H9 (cell line): ENCODE results near the gene CXCL14. TPM values are rescaled to one million over a fixed set of nuclear protein-coding genes. Genes with fewer than 3 reads are reported as not detected.

ENCODE experiments used
- DNase-seq: peaks from one replicate; pipeline ENCODE4 v3.0.0-alpha.2; 2017
- H2AFZ ChIP-seq: one replicate; pipeline ENCODE4 v1.6.1; 2013; ENCODE audit warnings: mild to moderate bottlenecking, low read length, control low read depth, moderate library complexity
- H2AK5ac ChIP-seq: 2 replicates; pipeline ENCODE4 v1.6.1; 2013; ENCODE audit warnings: low read length, control low read depth, mixed read lengths; ENCODE audit not compliant: insufficient read length
- H2BK120ac ChIP-seq: one replicate; pipeline ENCODE4 v1.6.1; 2013; ENCODE audit warnings: low read depth, mild to moderate bottlenecking, low read length, control low read depth, inconsistent platforms; ENCODE audit not compliant: poor library complexity, severe bottlenecking
- H2BK12ac ChIP-seq: 2 replicates; pipeline ENCODE4 v1.6.1; 2013; ENCODE audit warnings: low read length, control low read depth, mixed read lengths, low read depth; ENCODE audit not compliant: insufficient read length
- H2BK15ac ChIP-seq: 2 replicates; pipeline ENCODE4 v1.6.1; 2013; ENCODE audit warnings: low read depth, low read length, control low read depth
- H2BK20ac ChIP-seq: one replicate; pipeline ENCODE4 v1.6.1; 2013; ENCODE audit warnings: low read depth, mild to moderate bottlenecking, low read length, control low read depth, inconsistent platforms; ENCODE audit not compliant: poor library complexity, severe bottlenecking
- H2BK5ac ChIP-seq: 2 replicates; pipeline ENCODE4 v1.6.1; 2013; ENCODE audit warnings: low read length, control low read depth, mixed read lengths; ENCODE audit not compliant: insufficient read length
- H3K14ac ChIP-seq: 2 replicates; pipeline ENCODE4 v1.6.1; 2013; ENCODE audit warnings: low read length, control low read depth; ENCODE audit not compliant: insufficient read depth
- H3K18ac ChIP-seq: 2 replicates; pipeline ENCODE4 v1.6.1; 2013; ENCODE audit warnings: low read depth, mild to moderate bottlenecking, mixed read lengths, low read length, control low read depth; ENCODE audit not compliant: insufficient read length
- H3K23ac ChIP-seq: 2 replicates; pipeline ENCODE4 v1.6.1; 2013; ENCODE audit warnings: low read length, control low read depth, mixed read lengths, low read depth; ENCODE audit not compliant: insufficient read length
- H3K23me2 ChIP-seq: 2 replicates; pipeline ENCODE4 v1.6.1; 2013; ENCODE audit warnings: low read depth, mild to moderate bottlenecking, mixed read lengths, low read length, control low read depth; ENCODE audit not compliant: insufficient read length, poor library complexity, severe bottlenecking
- H3K27ac ChIP-seq: 2 replicates; pipeline ENCODE4 v1.5.1; 2013; ENCODE audit warnings: low read length, control low read depth, mixed read lengths, low read depth; ENCODE audit not compliant: insufficient read length
- H3K27me3 ChIP-seq: 2 replicates; pipeline ENCODE4 v1.6.1; 2013; ENCODE audit warnings: low read length, control low read depth, inconsistent platforms; ENCODE audit not compliant: insufficient read depth
- H3K4ac ChIP-seq: 2 replicates; pipeline ENCODE4 v1.6.1; 2013; ENCODE audit warnings: low read depth, mild to moderate bottlenecking, control low read depth, inconsistent platforms, low read length, moderate library complexity
- H3K4me1 ChIP-seq: 2 replicates; pipeline ENCODE4 v1.6.1; 2013; ENCODE audit warnings: low read length, control low read depth, inconsistent platforms; ENCODE audit not compliant: insufficient read depth
- H3K4me2 ChIP-seq: 2 replicates; pipeline ENCODE4 v1.6.1; 2013; ENCODE audit warnings: low read length, control low read depth, mixed read lengths; ENCODE audit not compliant: insufficient read length, insufficient read depth
- H3K56ac ChIP-seq: 2 replicates; pipeline ENCODE4 v1.6.1; 2013; ENCODE audit warnings: low read depth, mild to moderate bottlenecking, mixed read lengths, low read length, control low read depth; ENCODE audit not compliant: insufficient read length
- H3K79me1 ChIP-seq: 2 replicates; pipeline ENCODE4 v1.6.1; 2013; ENCODE audit warnings: low read depth, mild to moderate bottlenecking, moderate library complexity, low read length, control low read depth, inconsistent platforms; ENCODE audit not compliant: insufficient read depth, poor library complexity, severe bottlenecking
- H3K79me2 ChIP-seq: 2 replicates; pipeline ENCODE4 v1.6.1; 2013; ENCODE audit warnings: low read length, control low read depth, inconsistent platforms; ENCODE audit not compliant: insufficient read depth
- H3K9ac ChIP-seq: 2 replicates; pipeline ENCODE4 v1.6.1; 2013; ENCODE audit warnings: low read length, control low read depth, mixed read lengths; ENCODE audit not compliant: insufficient read length; ENCODE audit errors: extremely low read depth
- H3K9me3 ChIP-seq: one replicate; pipeline ENCODE4 v1.6.1; 2013; ENCODE audit warnings: low read depth, low read length, inconsistent platforms; ENCODE audit not compliant: control insufficient read depth
- H3T11ph ChIP-seq: one replicate; pipeline ENCODE4 v1.6.1; 2013; ENCODE audit warnings: mild to moderate bottlenecking, low read length, control low read depth, inconsistent platforms
- H4K20me1 ChIP-seq: one replicate; pipeline ENCODE4 v1.6.1; 2013; ENCODE audit not compliant: control insufficient read depth, insufficient read length, insufficient read depth
- H4K5ac ChIP-seq: 2 replicates; pipeline ENCODE4 v1.6.1; 2013; ENCODE audit warnings: low read depth, mild to moderate bottlenecking, mixed read lengths, low read length, control low read depth; ENCODE audit not compliant: insufficient read length
- H4K8ac ChIP-seq: replicated peaks from 2 replicates; pipeline ENCODE4 v1.6.1; 2013; ENCODE audit warnings: low read length, control low read depth, mixed read lengths, low read depth; ENCODE audit not compliant: insufficient read length
- H4K91ac ChIP-seq: 2 replicates; pipeline ENCODE4 v1.6.1; 2013; ENCODE audit warnings: low read depth, mild to moderate bottlenecking, moderate library complexity, mixed read lengths, low read length, control low read depth; ENCODE audit not compliant: insufficient read length
- H3K27ac Mint-ChIP-seq, 3 experiments: 2 replicates in 2 of 3; 3 replicates in 1 of 3; pipeline ENCODE4 v1.8.0; 2020 to 2021; ENCODE audit warnings: mixed read lengths in 3 of 3, mild to moderate bottlenecking in 1 of 3, moderate library complexity in 1 of 3
- H3K27me3 Mint-ChIP-seq: 2 replicates; pipeline ENCODE4 v1.8.0; 2021; ENCODE audit warnings: low read depth, mild to moderate bottlenecking, moderate library complexity, mixed read lengths
- H3K36me3 Mint-ChIP-seq, 3 experiments: 2 replicates in 2 of 3; 3 replicates in 1 of 3; pipeline ENCODE4 v1.8.0; 2020 to 2021; ENCODE audit warnings: low read depth in 3 of 3, mixed read lengths in 3 of 3; ENCODE audit not compliant: insufficient read depth in 1 of 3
- H3K4me1 Mint-ChIP-seq, 2 experiments: 2 replicates each; pipeline ENCODE4 v1.8.0; 2020; ENCODE audit warnings: mixed read lengths in 2 of 2
- H3K4me3 Mint-ChIP-seq, 2 experiments: 2 replicates in 1 of 2; 3 replicates in 1 of 2; pipeline ENCODE4 v1.8.0; 2020 to 2021; ENCODE audit warnings: mild to moderate bottlenecking in 2 of 2, mixed read lengths in 2 of 2, moderate library complexity in 1 of 2
- H3K9me3 Mint-ChIP-seq, 2 experiments: 2 replicates in 1 of 2; 3 replicates in 1 of 2; pipeline ENCODE4 v1.8.0; 2020; ENCODE audit warnings: mild to moderate bottlenecking in 2 of 2, mixed read lengths in 2 of 2, moderate library complexity in 1 of 2
- CTCF ChIP-seq: fragments of 200-600 bp; sonication (generic); conservative IDR thresholded peaks from 3 replicates; pipeline ENCODE4 v1.8.0; 2021; ENCODE audit warnings: antibody characterized with exemption, mild to moderate bottlenecking
- WGBS: extraction: QIAGEN DNeasy Blood & Tissue Kit; methylation state at CpG from one replicate; pipeline ENCODE4 v1.1.7; 2013; ENCODE audit warnings: missing lambda C conversion rate, low lambda C conversion rate, mixed read lengths; ENCODE audit not compliant: insufficient read length; ENCODE audit errors: extremely low coverage; 5-methylcytosine and 5-hydroxymethylcytosine counted together
- total RNA-seq: library from RNA; stranded (reverse); gene quantifications from 2 replicates; pipeline ENCODE4 v1.2.1, GENCODE V29; 2021

The CXCL14 gene
- total RNA-seq, 1 experiment from 2014 or later = 1.1 TPM

GRCh38 chr5:135608361-135608760, 29.6 kb upstream of the CXCL14 start:
- H4K20me1 ChIP-seq = no peaks in the 10 kb centered on the region
- no peak overlapping the region for H3T11ph ChIP-seq
- Mint-ChIP-seq H3K27me3 (peaks cover 18% of the 10 kb centered on the region), H3K4me1 (peaks cover 8% of the 10 kb centered on the region in 2 experiments), H3K36me3 (no peaks in the 10 kb centered on the region), H3K27ac (no peak overlapping the region), H3K4me3 (no peak overlapping the region), H3K9me3 (no peaks in the 10 kb centered on the region)
- H2BK12ac ChIP-seq = no peak overlapping the region
- DNase-seq = no peak
- no peaks in the 10 kb centered on the region for H3K9me3 ChIP-seq
- H2BK5ac ChIP-seq = no peak overlapping the region
- H2BK15ac ChIP-seq = no peak overlapping the region
- H2AK5ac ChIP-seq = no peak overlapping the region
- no peak overlapping the region for H4K8ac ChIP-seq
- WGBS = no CpG with 5 or more reads among the region's 4 CpGs
- no peaks in the 10 kb centered on the region; the same call in 1 of the 2 replicates for H3K27me3 ChIP-seq
- H2BK120ac ChIP-seq = no peak overlapping the region
- no peak for TF ChIP-seq CTCF
- H3K4me2 ChIP-seq = no peak overlapping the region
- no peaks in the 10 kb centered on the region for H3K23me2 ChIP-seq
- no peak overlapping the region for H3K18ac ChIP-seq
- H3K56ac ChIP-seq = no peak overlapping the region
- no peak overlapping the region for H4K91ac ChIP-seq
- no peak overlapping the region for H3K9ac ChIP-seq
- no peaks in the 10 kb centered on the region for H3K79me1 ChIP-seq
- H3K4me1 ChIP-seq = no peaks in the 10 kb centered on the region
- H3K79me2 ChIP-seq = no peaks in the 10 kb centered on the region
- H3K23ac ChIP-seq = no peak overlapping the region
- H3K14ac ChIP-seq = no peak overlapping the region
- no peak overlapping the region for H4K5ac ChIP-seq
- H2AFZ ChIP-seq = no peak overlapping the region
- H3K4ac ChIP-seq = no peak overlapping the region
- H2BK20ac ChIP-seq = no peak overlapping the region
- no peak overlapping the region for H3K27ac ChIP-seq
